ENCODE results near the gene HNRNPU.
A peak's percentile ranks its signal among the peaks of the same experiment; 100 is the strongest.

Gene HNRNPU

GRCh38 chr1:244862699-244863490, 1.4 kb downstream of the HNRNPU start:
- peak; percentile 87 for DNase-seq (ENCODE audit: low read depth)

- no peak for DNase-seq (ENCODE audit: low read depth)
Measured at GRCh38 chr1:244862354-244862698, 2.0 kb downstream of the HNRNPU start.

GRCh38 chr1:244861683-244862082, 2.7 kb downstream of the HNRNPU start:
- DNase-seq (ENCODE audit: low read depth): no peak

- no peak for DNase-seq (ENCODE audit: low read depth)
Measured at GRCh38 chr1:244860914-244861610, 3.3 kb downstream of the HNRNPU start.

GRCh38 chr1:244860078-244860477, 4.3 kb downstream of the HNRNPU start:
- no peak for DNase-seq (ENCODE audit: low read depth)

- DNase-seq (ENCODE audit: low read depth): no peak
Measured at GRCh38 chr1:244858357-244858756, 6.0 kb downstream of the HNRNPU start.

GRCh38 chr1:244857761-244858160, 6.6 kb downstream of the HNRNPU start:
- no peak for DNase-seq (ENCODE audit: low read depth)

GRCh38 chr1:244854865-244855578, 9.3 kb downstream of the HNRNPU start:
- DNase-seq (ENCODE audit: low read depth): no peak

- no peak for DNase-seq (ENCODE audit: low read depth)
Measured at GRCh38 chr1:244854166-244854565, 10.2 kb downstream of the HNRNPU start.

- DNase-seq (ENCODE audit: low read depth): no peak
Measured at GRCh38 chr1:244852694-244853093, 11.6 kb downstream of the HNRNPU start.

- no peak for DNase-seq (ENCODE audit: low read depth)
Measured at GRCh38 chr1:244851546-244852231, 12.7 kb downstream of the HNRNPU start.

GRCh38 chr1:244850896-244851295, 13.4 kb downstream of the HNRNPU start:
- no peak for DNase-seq (ENCODE audit: low read depth)

- no peak for DNase-seq (ENCODE audit: low read depth)
Measured at GRCh38 chr1:244850099-244850852, 14.1 kb downstream of the HNRNPU start.

GRCh38 chr1:244849189-244849866, 15.0 kb downstream of the HNRNPU start:
- DNase-seq (ENCODE audit: low read depth): no peak

- no peak for DNase-seq (ENCODE audit: low read depth)
Measured at GRCh38 chr1:244846653-244847052, 17.7 kb downstream of the HNRNPU start.

- DNase-seq (ENCODE audit: low read depth): no peak
Measured at GRCh38 chr1:244844155-244845121, 19.9 kb downstream of the HNRNPU start.

- DNase-seq (ENCODE audit: low read depth): no peak
Measured at GRCh38 chr1:244843148-244843978, 21.0 kb downstream of the HNRNPU start.

GRCh38 chr1:244841273-244841927, 22.9 kb downstream of the HNRNPU start:
- no peak for DNase-seq (ENCODE audit: low read depth)

Data from GM04504 (cell line).